TTC549 (cell line): Measurements from ENCODE around the gene HSPA9.
A peak's percentile ranks its signal among the peaks of the same experiment; 100 is the strongest.

Source experiments
- FAIRE-seq: peaks from 2 replicates; lab custom pipeline; 2012; peaks lifted over from hg19 to GRCh38; lab: Jason Lieb, UNC

The HSPA9 gene

GRCh38 chr5:138575194-138576015 lies at the start of gene HSPA9:
HSPA9 (minus strand) TSS chr5:138575401; CDS start chr5:138575318, 83 bp downstream.
- FAIRE-seq, result peak; percentile 88

GRCh38 chr5:138623053-138623452 lies 47.9 kb upstream of the HSPA9 start:
- FAIRE-seq, result no peak

GRCh38 chr5:138622051-138622450 lies 46.9 kb upstream of the HSPA9 start:
- no peak for FAIRE-seq

- FAIRE-seq, result no peak
Measured at GRCh38 chr5:138620663-138621224, 45.5 kb upstream of the HSPA9 start.

- no peak for FAIRE-seq
Measured at GRCh38 chr5:138616508-138616907, 41.3 kb upstream of the HSPA9 start.

- FAIRE-seq, result no peak
Measured at GRCh38 chr5:138615461-138615860, 40.3 kb upstream of the HSPA9 start.

GRCh38 chr5:138611678-138612218 lies 36.5 kb upstream of the HSPA9 start:
- no peak for FAIRE-seq

GRCh38 chr5:138610918-138611677 lies 35.9 kb upstream of the HSPA9 start:
- no peak for FAIRE-seq

GRCh38 chr5:138610415-138610917 lies 35.3 kb upstream of the HSPA9 start:
- no peak for FAIRE-seq

- FAIRE-seq, result no peak
Measured at GRCh38 chr5:138606378-138607064, 31.3 kb upstream of the HSPA9 start.

- FAIRE-seq, result no peak
Measured at GRCh38 chr5:138605254-138605972, 30.2 kb upstream of the HSPA9 start.

- no peak for FAIRE-seq
Measured at GRCh38 chr5:138604176-138604785, 29.1 kb upstream of the HSPA9 start.

- FAIRE-seq, result no peak
Measured at GRCh38 chr5:138603249-138603920, 28.2 kb upstream of the HSPA9 start.

GRCh38 chr5:138602371-138603000 lies 27.3 kb upstream of the HSPA9 start:
- no peak for FAIRE-seq

GRCh38 chr5:138601444-138601843 lies 26.2 kb upstream of the HSPA9 start:
- FAIRE-seq, result no peak

- no peak for FAIRE-seq
Measured at GRCh38 chr5:138600446-138600845, 25.2 kb upstream of the HSPA9 start.

- FAIRE-seq, result no peak
Measured at GRCh38 chr5:138597661-138598400, 22.6 kb upstream of the HSPA9 start.

GRCh38 chr5:138596105-138596881 lies 21.1 kb upstream of the HSPA9 start:
- FAIRE-seq, result no peak
